ENCODE measurements around the gene HESX1. TPM values are rescaled to one million over a fixed set of nuclear protein-coding genes. Genes with fewer than 3 reads are reported as not detected.

HESX1 gene
- total and polyA plus RNA-seq, 2 of the 8 experiments (the other 6 are each of a cell fraction or from before 2014, with no cell fraction given): 7.1 to 12.0 TPM

- TF ChIP-seq CHD7 (IDR thresholded peaks at IDR 0.05; ENCODE audit: insufficient replicate concordance, low read length): peak; percentile 27
Observed at GRCh38 chr3:57158813-57159738, 40.7 kb downstream of the HESX1 start (continued).

Measured in H1 (cell line).